GM12872 (cell line): ENCODE measurements around the gene RAB12.

Experiments
- CTCF ChIP-seq: IDR thresholded peaks from 3 replicates; pipeline ENCODE4 v1.5.1; 2011; ENCODE audit warnings: low read depth, mild to moderate bottlenecking, low read length, moderate library complexity; ENCODE audit not compliant: insufficient read depth

Gene RAB12

GRCh38 chr18:8632386-8632785 lies 23.1 kb downstream of the RAB12 start:
- no peak for TF ChIP-seq CTCF

- no peak for TF ChIP-seq CTCF
These were observed 25.3 kb downstream of the RAB12 start for GRCh38 chr18:8634508-8634907.

GRCh38 chr18:8635087-8635486 lies 25.9 kb downstream of the RAB12 start:
- no peak for TF ChIP-seq CTCF

GRCh38 chr18:8639762-8640161 lies 30.5 kb downstream of the RAB12 start:
- TF ChIP-seq CTCF, result no peak

- no peak for TF ChIP-seq CTCF
These were observed 34.2 kb downstream of the RAB12 start for GRCh38 chr18:8643326-8643878.

- TF ChIP-seq CTCF, result peak; percentile 51
These were observed 45.5 kb downstream of the RAB12 start for GRCh38 chr18:8654503-8655451.

- TF ChIP-seq CTCF, result no peak
These were observed 47.0 kb downstream of the RAB12 start for GRCh38 chr18:8656232-8656631.
